Choroid plexus epithelial cell (primary cell): ENCODE measurements around the gene SELENOO.

Source experiments
- DNase-seq: peaks from one replicate; pipeline ENCODE4 v3.0.0-alpha.2; 2010; ENCODE audit warnings: low read depth
- H3K4me3 ChIP-seq: 2 replicates; pipeline ENCODE4 v1.5.1; 2011; ENCODE audit warnings: low read depth, mild to moderate bottlenecking, control low read depth, low read length, moderate library complexity
- TF ChIP-seq, protein P1 (sequence below): conservative IDR thresholded peaks from 2 replicates; pipeline ENCODE4 v1.5.1; 2011; ENCODE audit warnings: low read depth, mild to moderate bottlenecking, control low read depth, inconsistent platforms, low read length, moderate library complexity

The SELENOO gene

DNA sequence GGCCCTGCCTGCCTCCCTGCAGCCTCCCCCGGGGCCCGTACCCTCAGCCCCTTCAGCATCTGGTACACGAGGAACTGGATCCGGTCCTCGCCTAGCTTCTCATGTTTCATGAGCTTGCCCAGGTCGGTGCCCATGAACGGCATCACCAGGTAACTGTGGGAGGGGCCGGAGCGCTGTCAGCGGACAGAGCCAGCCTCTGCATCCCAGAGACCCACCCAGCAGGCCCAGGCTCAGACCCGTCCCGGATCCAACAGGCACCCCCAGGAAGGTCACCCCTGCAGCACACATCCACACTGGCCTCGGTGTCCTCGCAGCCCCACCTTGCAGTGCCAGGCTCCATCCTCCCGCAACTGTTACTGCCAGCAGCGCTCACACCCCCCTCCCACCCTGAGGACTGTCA lies 56.2 kb downstream of the SELENOO start:
- TF ChIP-seq, protein P1, sequence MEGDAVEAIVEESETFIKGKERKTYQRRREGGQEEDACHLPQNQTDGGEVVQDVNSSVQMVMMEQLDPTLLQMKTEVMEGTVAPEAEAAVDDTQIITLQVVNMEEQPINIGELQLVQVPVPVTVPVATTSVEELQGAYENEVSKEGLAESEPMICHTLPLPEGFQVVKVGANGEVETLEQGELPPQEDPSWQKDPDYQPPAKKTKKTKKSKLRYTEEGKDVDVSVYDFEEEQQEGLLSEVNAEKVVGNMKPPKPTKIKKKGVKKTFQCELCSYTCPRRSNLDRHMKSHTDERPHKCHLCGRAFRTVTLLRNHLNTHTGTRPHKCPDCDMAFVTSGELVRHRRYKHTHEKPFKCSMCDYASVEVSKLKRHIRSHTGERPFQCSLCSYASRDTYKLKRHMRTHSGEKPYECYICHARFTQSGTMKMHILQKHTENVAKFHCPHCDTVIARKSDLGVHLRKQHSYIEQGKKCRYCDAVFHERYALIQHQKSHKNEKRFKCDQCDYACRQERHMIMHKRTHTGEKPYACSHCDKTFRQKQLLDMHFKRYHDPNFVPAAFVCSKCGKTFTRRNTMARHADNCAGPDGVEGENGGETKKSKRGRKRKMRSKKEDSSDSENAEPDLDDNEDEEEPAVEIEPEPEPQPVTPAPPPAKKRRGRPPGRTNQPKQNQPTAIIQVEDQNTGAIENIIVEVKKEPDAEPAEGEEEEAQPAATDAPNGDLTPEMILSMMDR, result no peak
- H3K4me3 ChIP-seq, result no peak overlapping the region
- DNase-seq, result no peak

DNA sequence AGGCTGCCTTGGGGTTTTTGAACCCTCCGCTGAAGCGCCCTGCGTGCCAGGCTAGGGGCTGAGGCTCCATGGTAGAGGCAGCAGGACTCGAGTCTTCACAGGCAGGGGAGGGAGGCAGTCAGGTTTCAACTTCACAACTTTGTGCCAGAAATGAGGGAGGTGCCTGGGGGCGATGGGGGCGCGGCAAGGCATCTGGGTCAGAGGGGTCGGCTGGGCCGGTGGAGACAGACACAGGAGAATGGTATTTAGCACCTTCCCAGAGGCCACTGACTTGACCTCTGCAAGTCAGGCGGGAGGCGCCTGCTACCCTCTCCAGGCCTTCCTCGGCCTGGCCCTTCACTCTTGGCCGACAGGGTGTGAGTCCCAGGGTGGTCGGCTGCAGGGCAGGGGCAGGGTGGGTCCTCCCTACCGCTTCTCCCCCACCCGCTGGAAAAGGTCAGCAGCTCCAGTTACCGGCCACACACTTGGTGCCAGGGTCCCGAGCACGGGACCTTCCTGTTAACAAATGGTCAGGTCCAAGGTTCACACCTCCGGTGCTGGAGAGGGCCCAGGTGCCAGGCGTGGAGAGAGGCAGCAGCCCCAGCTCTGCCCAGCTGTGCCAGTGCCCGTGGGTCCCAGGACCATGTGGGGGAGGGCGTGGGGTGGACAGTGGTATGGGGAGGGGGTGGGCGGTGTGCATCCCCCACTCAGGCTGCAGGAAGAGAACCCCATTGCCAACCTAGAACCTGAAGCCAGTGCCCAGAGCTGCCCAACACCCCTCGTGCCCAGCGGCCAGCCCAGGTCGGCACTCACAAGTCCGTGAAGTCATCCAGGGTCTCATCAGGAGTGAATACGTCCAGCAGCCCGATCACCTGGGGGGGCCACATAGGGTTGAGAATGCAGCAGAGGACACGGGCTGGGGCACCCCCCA lies 56.9 kb downstream of the SELENOO start:
- no peak overlapping the region for H3K4me3 ChIP-seq
- no peak for DNase-seq
- TF ChIP-seq, protein P1, result no peak

DNA sequence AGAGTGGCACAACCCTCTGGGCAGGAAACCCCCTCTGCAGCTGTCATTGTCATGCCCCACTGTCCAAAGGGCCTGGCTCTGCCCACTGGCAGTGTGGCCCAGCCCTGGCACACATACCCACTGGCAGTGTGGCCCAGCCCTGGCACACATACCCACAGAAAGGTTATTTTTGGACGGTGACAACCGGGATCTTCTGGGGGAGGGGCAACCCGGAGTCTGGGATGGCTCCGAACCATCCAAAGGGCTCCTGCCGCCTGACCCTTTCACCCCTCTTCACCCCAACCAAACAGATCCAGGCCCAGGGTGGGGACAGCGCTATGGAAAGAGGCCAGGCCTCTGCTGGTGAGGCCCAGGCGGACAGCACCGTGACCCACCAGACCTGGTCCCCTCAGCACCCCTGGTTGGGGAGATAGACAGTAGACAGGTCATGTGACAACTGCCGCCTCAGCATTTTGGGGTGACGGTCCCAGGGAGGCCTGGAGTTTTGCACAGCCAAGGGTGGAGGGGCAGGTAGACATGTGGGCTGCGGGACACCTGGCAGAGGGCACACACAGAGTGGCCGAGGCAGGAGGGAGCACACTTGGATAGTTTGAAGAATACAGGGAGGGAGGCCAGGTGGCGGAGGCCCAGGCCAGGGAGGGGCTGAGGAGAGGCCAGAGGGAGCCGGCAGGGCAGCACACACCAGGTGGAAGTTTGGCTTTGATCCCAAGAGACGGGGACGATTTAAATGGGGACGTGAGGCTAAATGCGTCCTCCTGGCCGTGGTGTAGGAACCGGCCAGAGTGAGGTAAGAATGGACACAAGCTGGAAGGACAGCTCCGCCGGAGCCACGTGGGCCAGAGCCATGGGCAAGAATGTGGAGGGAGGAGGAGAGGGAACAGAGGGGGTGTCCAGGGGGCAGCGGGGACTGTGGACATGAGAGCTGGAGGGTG lies 57.8 kb downstream of the SELENOO start:
- no peak for DNase-seq
- TF ChIP-seq, protein P1, result no peak
- H3K4me3 ChIP-seq, result no peak overlapping the region

DNA sequence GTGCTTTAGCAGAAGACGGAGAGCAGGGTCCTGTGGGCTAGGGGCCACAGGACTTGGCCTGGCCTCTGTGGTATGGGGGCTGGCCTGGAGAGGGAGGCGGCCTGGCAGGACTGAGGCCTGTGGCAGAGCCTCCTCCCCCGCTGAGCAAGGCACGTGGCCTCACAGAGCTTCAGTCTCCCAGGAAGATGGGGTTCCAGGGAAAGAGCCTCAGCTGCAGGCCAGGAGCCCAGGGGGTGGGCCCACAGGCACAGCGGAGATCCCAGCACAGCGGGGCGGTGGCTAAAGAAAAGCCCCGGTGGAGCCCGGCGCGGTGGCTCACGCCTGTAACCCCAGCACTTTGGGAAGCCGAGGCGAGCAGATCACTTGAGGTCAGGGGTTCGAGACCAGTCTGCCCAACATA lies 58.5 kb downstream of the SELENOO start:
- TF ChIP-seq, protein P1, result no peak
- no peak overlapping the region for H3K4me3 ChIP-seq
- DNase-seq, result peak; percentile 33

DNA sequence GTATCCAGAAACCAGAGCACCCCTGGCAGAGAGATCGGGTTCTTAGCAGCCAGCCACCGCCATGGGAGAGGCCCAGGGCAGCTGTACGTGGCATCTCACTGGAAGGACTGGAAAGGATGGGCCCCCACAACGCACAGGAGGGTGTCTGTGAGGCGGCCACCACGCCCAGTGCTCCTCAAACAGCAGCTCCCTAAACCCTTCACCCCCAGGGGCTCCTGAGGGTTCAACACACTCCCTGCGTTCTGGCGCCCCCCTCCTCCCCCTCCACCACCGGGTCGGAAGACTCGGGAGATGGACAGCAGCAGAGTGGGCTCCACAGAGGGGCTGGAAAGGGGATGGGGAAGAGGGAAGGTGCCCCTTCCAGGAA lies 59.6 kb downstream of the SELENOO start:
- peak overlapping the region; percentile 67 for H3K4me3 ChIP-seq

DNA sequence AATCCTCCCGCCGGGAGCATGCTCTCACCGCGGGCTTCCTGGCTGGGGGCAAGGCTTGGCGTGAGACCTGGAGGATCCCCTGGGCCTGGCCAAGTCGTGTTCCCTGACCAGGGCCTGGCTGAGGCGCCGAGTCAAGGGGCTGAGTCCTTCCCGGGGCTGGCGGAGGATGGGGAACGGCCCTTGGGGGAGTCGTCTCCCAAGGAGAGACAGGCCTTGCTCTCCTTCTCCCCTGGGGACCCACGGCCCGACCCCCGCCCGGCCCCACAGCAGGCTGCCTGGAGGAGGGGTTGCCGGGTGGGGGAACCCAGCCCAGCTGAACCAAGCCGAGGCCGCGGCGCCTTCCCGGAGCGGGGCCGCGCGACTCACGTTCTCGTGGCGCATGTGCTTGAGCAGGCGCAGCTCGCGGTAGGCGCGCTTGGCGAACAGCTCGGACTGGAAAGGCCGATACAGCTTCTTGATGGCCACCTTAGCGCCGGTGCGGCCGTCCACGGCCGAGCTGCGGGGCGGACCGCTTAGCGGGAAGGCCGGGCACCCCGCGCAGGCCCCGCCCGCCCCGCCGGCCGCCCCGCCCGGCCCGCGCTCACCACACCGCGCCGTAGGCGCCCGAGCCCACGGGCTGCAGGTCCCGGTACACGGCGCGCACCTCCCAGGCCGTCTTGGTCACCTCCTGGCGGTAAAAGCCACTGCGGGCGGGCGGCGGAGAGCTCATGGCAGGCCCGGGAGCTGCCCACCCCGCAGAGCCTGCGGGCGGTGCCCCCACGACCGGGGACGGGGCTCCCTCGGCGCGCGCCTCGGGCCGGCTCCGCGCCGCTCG lies 60.2 kb downstream of the SELENOO start:
- TF ChIP-seq, protein P1, result no peak
- peak; percentile 80 for DNase-seq
- peak overlapping the region; percentile 67 for H3K4me3 ChIP-seq

More for the DNA sequence above, 59.6 kb downstream of the SELENOO start:
- TF ChIP-seq, protein P1, result no peak
- DNase-seq, result no peak
